Tibial nerve (tissue), 3 donors: Measurements from ENCODE around the gene HRCT1.

Experiments
- POLR2A ChIP-seq, 2 donors: fragments of 450-650 bp; IDR thresholded peaks; one replicate each; pipeline ENCODE4 v1.6.1; 2017; ENCODE audit warnings: antibody characterized with exemption in 2 of 2, mild to moderate bottlenecking in 2 of 2, moderate library complexity in 2 of 2
- TF ChIP-seq, protein P1 (sequence below), 5 experiments: fragments of 200-600 bp in 3 of 5; fragments of 450-650 bp in 2 of 5; sonication (generic) in 3 of 5; IDR thresholded peaks; one replicate each; pipeline ENCODE4 v1.5.1; 2016 to 2019; ENCODE audit warnings: antibody characterized with exemption in 5 of 5, mild to moderate bottlenecking in 3 of 5, moderate library complexity in 2 of 5

DNA sequence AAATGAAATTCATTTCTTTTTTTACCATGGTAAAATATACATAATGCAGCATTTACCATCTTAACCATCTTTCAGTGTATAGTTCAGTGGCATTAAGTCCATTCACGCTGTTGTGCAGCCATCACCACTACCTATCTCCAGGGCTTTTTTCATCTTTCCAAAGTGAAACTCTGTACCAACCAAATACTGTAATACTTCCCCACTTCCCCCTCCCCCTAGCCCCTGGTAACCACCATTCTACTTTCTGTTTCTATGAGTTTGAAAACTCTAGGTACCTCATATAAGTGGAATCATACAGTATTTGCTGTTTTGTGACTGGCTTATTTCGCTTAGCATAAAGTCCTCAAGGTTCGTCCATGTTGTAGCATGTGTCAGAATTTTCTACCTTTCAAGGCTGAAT is 26.7 kb downstream of the HRCT1 start:
- TF ChIP-seq POLR2A (IDR thresholded peaks at IDR 0.05), result no peak
- TF ChIP-seq, protein P1, sequence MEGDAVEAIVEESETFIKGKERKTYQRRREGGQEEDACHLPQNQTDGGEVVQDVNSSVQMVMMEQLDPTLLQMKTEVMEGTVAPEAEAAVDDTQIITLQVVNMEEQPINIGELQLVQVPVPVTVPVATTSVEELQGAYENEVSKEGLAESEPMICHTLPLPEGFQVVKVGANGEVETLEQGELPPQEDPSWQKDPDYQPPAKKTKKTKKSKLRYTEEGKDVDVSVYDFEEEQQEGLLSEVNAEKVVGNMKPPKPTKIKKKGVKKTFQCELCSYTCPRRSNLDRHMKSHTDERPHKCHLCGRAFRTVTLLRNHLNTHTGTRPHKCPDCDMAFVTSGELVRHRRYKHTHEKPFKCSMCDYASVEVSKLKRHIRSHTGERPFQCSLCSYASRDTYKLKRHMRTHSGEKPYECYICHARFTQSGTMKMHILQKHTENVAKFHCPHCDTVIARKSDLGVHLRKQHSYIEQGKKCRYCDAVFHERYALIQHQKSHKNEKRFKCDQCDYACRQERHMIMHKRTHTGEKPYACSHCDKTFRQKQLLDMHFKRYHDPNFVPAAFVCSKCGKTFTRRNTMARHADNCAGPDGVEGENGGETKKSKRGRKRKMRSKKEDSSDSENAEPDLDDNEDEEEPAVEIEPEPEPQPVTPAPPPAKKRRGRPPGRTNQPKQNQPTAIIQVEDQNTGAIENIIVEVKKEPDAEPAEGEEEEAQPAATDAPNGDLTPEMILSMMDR (IDR thresholded peaks at IDR 0.05), result no peak
